Stimulated activated CD4-positive, alpha-beta T cell treated with anti-CD3 and anti-CD28 coated beads, Interleukin-4, amount 100 ng/mL, for 24 hours (primary cell): Measurements from ENCODE around the gene STAB1.

Experiments used
- DNase-seq: peaks from one replicate; pipeline ENCODE4 v3.0.0-alpha.2; 2020

The STAB1 gene

DNA sequence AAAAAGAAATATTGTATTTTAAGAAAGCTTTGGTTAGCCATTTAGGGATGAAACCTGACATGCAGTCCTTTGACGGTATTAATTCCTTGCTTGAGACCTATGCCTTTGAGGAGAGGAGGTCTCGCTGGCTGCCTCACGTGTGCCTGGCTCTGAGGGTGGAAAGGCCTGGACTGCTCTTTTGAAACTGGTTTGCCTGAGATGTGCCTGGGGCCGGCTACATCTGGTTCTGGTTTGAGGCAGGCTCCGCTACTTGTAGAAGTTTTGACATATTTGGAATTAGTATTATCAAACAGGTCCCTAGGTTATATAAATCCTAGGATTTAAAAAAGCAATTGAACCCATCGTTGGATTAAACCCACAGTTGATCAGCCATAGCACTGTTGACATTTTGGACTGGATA is 33.3 kb upstream of the STAB1 start:
- DNase-seq, result no peak

DNA sequence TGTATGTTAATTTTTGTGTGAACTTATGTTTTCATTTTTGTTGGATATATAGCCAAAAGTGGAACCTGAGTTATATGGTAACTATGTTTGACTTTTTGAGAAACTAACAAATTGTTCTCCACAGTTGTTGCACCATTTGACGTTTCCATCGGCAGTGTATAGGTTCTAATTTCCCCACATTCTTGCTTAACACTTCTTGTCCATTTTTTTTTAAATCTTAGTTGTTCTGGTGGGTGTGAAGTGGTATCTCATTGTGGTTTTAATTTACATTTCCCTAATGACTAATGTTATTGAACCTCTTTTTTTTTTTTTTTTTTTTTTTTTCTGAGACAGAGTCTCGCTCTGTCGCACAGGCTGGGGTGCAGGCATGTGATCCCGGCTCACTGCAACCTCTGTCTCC is 31.7 kb upstream of the STAB1 start:
- no peak for DNase-seq

DNA sequence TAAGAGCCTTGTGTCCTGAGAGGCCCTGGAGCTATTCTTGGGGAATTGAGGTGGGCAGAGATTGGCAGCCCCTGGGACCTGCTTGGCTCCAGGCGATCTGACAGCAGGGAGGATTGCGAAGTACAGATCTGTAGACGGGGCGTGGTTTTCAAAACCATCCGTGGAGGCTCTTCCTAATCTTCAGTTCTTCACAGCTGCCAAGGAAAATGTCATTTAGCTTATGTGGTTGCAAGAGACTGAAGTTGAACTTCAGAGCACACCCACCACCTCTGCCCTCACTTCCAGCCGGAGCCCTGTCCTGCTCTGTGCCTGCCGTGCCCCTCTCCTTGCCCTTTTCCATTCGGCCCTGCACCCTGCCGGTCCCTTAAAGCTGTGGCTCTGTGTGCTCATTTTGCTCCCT is 26.8 kb upstream of the STAB1 start:
- no peak for DNase-seq

- DNase-seq, result no peak
Observed at GRCh38 chr3:52469001-52469400, 26.1 kb upstream of the STAB1 start.

- DNase-seq, result no peak
Observed at GRCh38 chr3:52470920-52471319, 24.2 kb upstream of the STAB1 start.

DNA sequence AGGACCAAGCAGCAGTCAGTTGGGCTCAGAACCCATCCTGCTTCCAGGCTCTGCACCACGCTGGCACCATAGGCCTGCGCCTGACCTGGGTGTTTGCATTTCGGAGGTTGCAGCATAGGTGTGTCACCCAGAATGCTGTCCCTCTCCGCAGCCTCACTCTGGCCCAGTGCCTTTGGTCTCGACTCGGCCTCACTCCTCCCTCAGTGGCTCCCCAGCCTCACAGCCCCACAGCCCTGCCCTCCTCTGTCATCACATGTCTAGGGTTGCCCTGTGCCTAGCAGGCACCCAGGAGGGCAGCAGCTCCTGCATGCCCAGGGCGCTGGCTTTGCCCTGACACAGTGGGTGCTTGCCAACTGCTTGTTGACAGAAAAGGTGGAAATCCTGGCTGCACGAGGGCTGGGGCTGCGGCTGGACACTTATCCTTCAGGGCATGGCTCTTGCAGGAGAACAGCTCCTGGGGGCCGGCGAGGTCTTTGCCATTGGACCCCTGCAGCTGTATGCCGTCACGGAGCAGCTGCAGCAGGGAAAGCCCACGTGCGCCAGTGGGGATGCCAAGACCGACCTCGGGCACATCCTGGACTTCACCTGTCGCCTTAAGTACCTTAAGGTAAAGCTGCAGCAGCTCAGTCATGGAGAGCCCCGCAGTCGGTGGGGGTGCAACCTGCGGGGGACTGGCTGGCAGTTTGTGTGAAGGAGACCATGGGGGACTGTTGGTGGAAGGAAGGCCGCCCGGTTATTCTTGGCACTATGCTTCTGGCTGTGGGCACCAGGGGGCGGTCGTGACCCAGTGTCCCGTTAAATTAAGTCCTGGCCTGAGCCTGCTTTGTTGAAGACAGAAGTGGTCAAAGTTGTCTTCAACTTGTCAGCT is 23.5 kb upstream of the STAB1 start:
- DNase-seq, result peak; percentile 22

DNA sequence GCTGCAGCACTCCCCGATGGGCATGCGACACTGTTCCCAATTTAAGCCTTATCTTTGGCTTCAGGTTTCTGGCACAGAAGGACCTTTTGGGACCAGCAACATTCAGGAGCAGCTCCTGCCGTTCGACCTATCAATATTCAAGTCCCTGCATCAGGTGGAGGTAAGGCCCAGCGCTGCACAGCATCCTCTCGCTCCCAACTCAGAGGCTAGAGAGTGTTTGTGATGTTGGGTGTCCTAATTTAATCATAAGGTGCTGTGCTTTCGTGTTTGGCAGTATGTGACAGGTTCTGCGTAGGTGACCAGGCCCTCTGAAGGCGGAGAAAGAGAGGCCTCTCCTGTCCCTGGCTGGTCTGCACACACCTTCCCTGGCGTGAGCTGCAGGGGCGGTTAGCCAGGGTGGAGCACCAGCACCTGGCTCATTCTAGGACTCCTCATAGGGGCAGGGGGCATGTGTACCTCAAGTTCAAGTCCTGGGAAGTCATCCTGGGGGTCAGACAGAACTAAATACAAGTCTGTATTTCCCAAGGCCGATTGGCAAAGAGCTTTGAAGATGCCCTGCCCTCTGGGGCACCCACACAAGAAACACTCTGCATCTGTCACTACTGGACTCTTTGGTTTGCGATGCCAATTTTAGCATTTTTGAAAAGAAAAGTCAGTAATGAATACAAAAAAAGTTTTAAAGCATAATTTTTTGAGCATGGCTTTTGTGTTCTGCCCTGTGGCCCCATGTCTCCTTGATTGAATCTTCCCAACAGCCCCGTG is 22.7 kb upstream of the STAB1 start:
- no peak for DNase-seq

- DNase-seq, result no peak
Observed at GRCh38 chr3:52473026-52473425, 22.1 kb upstream of the STAB1 start.

- DNase-seq, result no peak
Observed at GRCh38 chr3:52477076-52477795, 17.9 kb upstream of the STAB1 start.

DNA sequence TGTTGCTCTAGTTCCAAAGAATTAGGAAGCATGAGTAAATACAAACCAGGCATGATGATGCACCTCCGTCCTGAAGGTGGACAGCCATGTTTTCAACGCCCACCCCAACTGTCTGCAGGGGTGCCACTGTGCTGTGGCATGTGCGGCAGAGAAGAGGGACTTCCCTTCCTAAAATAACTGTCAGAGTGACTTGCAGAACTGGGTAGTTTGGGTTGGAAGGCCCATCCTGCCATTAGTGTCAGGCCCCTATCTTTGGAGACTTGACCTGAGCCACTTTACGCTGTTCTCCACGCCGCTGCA is 17.4 kb upstream of the STAB1 start:
- no peak for DNase-seq

- no peak for DNase-seq
Observed at GRCh38 chr3:52479037-52479876, 15.9 kb upstream of the STAB1 start.

- no peak for DNase-seq
Observed at GRCh38 chr3:52479877-52480575, 15.1 kb upstream of the STAB1 start.

- no peak for DNase-seq
Observed at GRCh38 chr3:52480768-52481715, 14.1 kb upstream of the STAB1 start.

DNA sequence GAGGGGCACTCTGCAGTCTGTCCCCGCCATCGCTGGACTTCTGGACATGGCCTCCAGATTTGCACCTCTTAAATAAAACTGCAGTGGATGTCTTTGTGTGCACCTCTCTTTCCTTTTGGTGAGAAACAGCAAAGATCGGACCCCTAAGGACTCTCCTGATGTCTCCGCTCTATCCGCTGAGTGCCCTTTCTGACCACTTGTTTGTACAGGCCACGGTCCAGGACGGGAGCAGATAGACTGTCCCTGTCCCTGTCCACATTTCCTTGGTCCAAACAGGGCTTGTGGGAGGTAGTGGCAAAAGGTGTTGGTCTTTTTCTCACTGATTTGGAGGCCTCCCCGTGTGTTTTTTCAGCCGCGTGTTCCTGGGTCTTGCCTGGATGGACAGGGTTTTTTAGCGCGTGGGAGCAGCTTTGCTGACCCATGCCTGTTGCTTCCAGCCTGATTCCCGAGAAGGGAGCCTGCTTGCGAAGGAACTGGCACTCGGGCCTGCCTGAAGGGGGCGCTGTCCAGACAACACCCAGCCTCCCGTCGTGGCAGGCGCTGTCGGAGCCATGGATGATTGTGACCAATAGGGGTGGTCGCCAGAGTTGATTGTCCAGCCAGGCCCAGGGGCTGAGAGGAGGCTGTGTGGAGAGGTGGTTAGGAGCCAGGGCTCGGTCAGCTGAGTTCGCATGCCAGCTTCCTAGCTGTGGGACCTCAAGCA is 13.2 kb upstream of the STAB1 start:
- DNase-seq, result no peak

DNA sequence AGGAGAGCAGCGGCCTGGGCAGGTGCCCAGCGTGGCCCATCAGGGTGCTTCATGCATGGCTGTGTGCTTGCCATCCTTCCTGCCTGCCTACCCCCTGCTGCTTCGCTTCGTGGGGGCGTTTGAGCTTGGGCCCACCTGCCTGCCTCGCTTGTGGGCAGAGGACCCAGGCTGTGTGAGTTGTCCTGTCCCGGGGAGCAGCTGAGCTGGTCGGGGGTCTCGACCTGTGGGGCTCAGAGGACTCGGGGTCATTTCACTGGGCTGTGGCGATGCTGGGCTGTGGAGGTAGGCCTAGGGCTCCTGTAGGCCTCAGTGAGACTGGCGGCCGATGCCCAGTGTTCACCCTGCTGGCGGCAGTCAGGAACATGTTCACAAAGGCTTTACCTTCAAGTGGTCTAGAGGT is 12.1 kb upstream of the STAB1 start:
- no peak for DNase-seq

GRCh38 chr3:52483577-52484381 is 11.4 kb upstream of the STAB1 start:
- no peak for DNase-seq

GRCh38 chr3:52484680-52485461 is 10.3 kb upstream of the STAB1 start:
- no peak for DNase-seq

- DNase-seq, result no peak
Observed at GRCh38 chr3:52487050-52487787, 7.9 kb upstream of the STAB1 start.
